HUES6 (cell line): ENCODE data around the gene IFNE.
"Not testable (repeated sequence)": the region's sequence is repeated elsewhere in the genome, so short reads cannot be mapped to it uniquely, and the experiment has no call there.

Experiments used
- H3K27ac ChIP-seq: 2 replicates; pipeline ENCODE4 v1.7.0; 2013; ENCODE audit warnings: low read depth, mild to moderate bottlenecking, low read length, inconsistent platforms
- H3K27me3 ChIP-seq: 2 replicates; pipeline ENCODE4 v1.6.1; 2013; ENCODE audit warnings: low read length; ENCODE audit not compliant: control insufficient read depth, insufficient read depth
- H3K36me3 ChIP-seq: 2 replicates; pipeline ENCODE4 v1.6.1; 2013; ENCODE audit warnings: low read length; ENCODE audit not compliant: control insufficient read depth, insufficient read depth
- H3K4me1 ChIP-seq: 2 replicates; pipeline ENCODE4 v1.6.1; 2013; ENCODE audit warnings: low read length; ENCODE audit not compliant: control insufficient read depth, insufficient read depth
- H3K4me3 ChIP-seq: 2 replicates; pipeline ENCODE4 v1.5.1; 2013; ENCODE audit warnings: low read depth, low read length
- H3K9ac ChIP-seq: one replicate; pipeline ENCODE4 v1.6.1; 2013; ENCODE audit warnings: mild to moderate bottlenecking, low read length
- H3K9me3 ChIP-seq: 2 replicates; pipeline ENCODE4 v1.6.1; 2013; ENCODE audit warnings: low read depth, low read length; ENCODE audit not compliant: control insufficient read depth, insufficient read depth

IFNE gene

DNA sequence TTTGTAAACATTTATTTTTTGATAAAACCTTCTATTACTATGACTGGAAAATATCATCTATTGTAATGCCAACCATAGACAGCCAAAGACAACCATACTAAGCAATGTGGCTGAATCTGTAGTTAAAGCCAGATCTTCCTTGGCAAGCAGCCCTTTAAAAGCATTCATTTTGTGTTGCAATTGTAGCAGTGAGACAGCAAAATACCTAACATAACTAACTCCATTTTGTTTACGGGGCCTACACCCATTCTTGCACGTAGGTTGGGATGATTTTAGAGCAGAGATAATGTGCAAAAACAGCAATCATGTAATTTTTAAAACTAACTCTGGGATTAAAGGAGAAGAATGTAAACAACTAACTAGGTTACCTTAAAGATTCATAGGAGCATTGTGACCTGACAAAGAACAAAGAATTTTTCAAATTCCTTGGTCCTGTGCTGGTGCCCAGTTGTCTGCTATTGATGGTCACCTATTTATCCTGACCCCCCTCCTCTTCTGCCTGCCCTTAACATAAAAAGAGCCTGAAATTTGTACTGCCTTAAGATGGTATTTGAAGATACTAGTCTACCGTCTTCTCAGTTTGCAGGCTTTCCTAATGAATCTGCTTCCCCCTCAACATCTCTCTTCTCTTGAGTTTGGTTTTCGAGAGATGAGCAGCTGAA lies 31.2 kb downstream of the IFNE start:
- H3K27me3 ChIP-seq = no peaks in the 10 kb centered on the region
- H3K4me3 ChIP-seq = no peak overlapping the region
- no peaks in the 10 kb centered on the region for H3K9me3 ChIP-seq
- no peak overlapping the region for H3K9ac ChIP-seq
- H3K36me3 ChIP-seq = no peaks in the 10 kb centered on the region
- peaks cover 5% of the 10 kb centered on the region; the same call in 1 of the 2 replicates for H3K4me1 ChIP-seq
- H3K27ac ChIP-seq = no peak overlapping the region

DNA sequence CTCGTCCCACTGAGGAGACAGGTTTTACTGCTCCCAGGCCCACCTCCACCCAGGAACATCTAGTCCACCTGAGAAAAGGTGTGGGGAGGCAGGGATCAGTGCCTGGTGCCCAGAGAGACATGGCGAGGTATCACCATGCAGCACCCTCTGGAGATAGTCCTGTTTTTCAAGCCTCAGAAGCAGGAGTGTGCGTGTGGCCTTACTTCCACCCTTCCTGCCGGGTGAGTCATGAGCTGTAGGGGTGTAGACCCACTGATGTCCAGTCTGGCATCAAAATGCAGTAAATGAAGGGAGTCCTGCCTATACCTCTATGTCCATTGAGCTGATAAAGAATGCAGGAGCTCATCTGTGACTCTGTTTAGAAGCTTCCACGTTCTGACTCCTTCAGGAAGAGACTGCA lies 32.8 kb downstream of the IFNE start:
- H3K27ac ChIP-seq, H3K4me1 ChIP-seq, H3K9me3 ChIP-seq, H3K27me3 ChIP-seq, H3K9ac ChIP-seq, H3K36me3 ChIP-seq, H3K4me3 ChIP-seq: not testable (repeated sequence)

DNA sequence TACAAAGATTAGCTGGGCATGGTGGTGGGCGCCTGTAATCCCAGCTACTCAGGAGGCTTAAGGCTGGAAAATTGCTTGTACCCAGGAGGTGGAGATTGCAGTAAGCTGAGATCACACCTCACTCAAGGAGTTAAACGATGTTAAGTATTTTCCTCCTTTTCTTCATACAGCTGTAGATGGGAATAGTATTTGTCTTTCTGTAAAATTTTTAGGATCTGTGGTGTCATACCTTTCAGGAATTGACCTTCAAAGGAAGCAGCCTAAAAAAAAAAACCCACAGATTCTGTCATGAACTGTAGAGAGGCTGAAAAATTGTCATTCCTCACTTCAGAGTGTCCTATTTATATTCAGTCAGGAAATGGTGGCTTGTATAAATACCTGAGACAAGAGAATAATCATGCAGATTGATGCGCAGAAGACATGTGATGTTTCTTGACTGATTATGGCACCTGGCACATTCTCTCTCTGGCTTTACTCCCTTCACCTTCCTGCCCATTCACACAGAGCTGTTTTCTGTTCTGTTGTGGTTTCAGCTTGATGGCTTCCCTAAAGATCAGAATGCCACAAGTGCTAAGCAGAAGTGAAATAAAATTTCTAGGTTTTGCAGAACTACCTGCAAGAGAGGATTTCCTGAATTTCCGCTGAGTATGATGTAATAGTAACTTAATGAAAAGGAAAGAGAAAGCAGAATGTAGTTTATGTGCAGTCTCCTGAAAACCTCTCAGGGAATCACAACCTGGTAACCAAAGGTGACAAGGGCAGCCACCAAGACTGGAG lies 38.1 kb downstream of the IFNE start:
- Histone ChIP-seq H3K9ac (no peak overlapping the region), H3K27me3 (no peaks in the 10 kb centered on the region), H3K36me3 (no peaks in the 10 kb centered on the region), H3K4me3 (no peak overlapping the region), H3K27ac (no peak overlapping the region), H3K4me1 (no peaks in the 10 kb centered on the region), H3K9me3 (peaks cover 9% of the 10 kb centered on the region; the same call in 1 of the 2 replicates)

- H3K4me1 ChIP-seq = no peaks in the 10 kb centered on the region
- peaks cover 9% of the 10 kb centered on the region; the same call in 1 of the 2 replicates for H3K9me3 ChIP-seq
- H3K36me3 ChIP-seq = no peaks in the 10 kb centered on the region
- no peak within 1 kb of the TSS for H3K9ac ChIP-seq
- no peak within 1 kb of the TSS for H3K27ac ChIP-seq
- no peaks in the 10 kb centered on the region for H3K27me3 ChIP-seq
- H3K4me3 ChIP-seq = no peak within 1 kb of the TSS
These were observed 42.0 kb downstream of the IFNE start, which contains the start of gene IFNA1 for GRCh38 chr9:21440139-21440538. IFNA1 (plus strand) TSS chr9:21440439; CDS start chr9:21440508, 69 bp downstream.

DNA sequence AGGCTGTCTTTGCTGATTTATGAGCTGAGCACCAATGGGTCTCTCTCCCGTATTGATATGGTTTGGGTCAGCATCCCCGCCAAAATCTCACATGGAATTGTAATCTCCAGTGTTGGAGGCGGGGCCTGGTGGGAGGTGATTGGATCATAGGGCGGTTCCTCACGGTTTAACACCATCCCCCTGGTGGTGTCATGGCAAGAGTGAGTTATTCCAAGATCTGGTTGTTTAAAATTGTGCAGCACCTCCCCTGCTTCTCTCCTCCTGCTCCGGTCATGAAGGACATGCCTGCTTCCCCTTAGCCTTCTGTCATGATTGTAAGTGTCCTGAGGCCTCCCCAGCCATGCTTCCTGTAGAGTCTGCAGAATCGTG lies 47.1 kb downstream of the IFNE start:
- H3K36me3 ChIP-seq, H3K27me3 ChIP-seq, H3K4me3 ChIP-seq, H3K27ac ChIP-seq, H3K9me3 ChIP-seq, H3K9ac ChIP-seq, H3K4me1 ChIP-seq: not testable (repeated sequence)

DNA sequence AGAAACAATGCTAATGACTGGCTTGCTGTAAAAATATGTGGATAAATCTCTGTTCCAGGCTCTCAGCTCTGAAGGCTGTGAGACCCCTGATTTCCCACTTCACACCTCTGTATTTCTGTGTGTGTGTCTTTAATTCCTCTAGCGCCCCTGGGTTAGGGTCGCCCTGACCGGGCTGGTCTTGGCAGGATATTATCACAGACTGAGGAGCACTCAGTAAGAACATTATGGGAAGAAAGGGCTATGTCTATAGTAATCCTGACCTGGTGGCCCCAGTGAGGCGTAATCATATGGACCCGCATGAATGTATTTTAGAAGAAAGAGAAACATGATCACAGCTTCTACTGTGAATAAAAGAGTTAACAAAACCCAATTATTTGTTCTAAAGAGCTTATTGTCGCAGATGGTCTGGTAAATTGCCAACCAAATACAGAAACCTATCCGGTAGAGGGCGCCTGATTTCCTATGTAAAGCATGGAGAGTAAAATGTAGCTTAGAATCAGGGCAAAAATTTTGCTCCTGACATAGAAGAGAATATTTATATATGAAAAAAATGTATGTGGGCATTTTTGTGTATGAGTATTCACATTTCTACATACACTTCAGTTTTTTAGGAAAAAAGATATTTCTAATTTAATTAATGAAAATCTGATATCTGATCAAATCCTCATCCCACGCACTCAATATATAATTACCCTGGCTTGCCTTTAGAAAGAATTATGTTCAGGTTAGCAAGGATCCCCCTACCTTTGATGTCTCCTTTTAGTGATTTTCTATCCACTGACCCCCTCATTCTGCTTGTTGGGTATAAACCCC lies 47.7 kb downstream of the IFNE start:
- Histone ChIP-seq H3K9ac (no peak overlapping the region), H3K4me1 (peaks cover 5% of the 10 kb centered on the region; the same call in 1 of the 2 replicates), H3K4me3 (no peak overlapping the region), H3K9me3 (no peaks in the 10 kb centered on the region), H3K27ac (no peak overlapping the region), H3K36me3 (no peaks in the 10 kb centered on the region), H3K27me3 (no peaks in the 10 kb centered on the region)

- H3K4me3 ChIP-seq = no peak overlapping the region
- no peak overlapping the region for H3K27ac ChIP-seq
- H3K4me1 ChIP-seq = peaks cover 18% of the 10 kb centered on the region
- no peaks in the 10 kb centered on the region for H3K36me3 ChIP-seq
- H3K9ac ChIP-seq = no peak overlapping the region
- H3K9me3 ChIP-seq = no peaks in the 10 kb centered on the region
- no peaks in the 10 kb centered on the region for H3K27me3 ChIP-seq
These were observed 49.3 kb downstream of the IFNE start for GRCh38 chr9:21432672-21433425.
